Measurements from ENCODE around the gene PCOLCE2. TPM values are rescaled to one million over a fixed set of nuclear protein-coding genes. Genes with fewer than 3 reads are reported as not detected.

The PCOLCE2 gene
- total and polyA plus RNA-seq, 2 of the 8 experiments (the other 6 are each of a cell fraction or from before 2014, with no cell fraction given) = 11.1 to 12.6 TPM

DNA sequence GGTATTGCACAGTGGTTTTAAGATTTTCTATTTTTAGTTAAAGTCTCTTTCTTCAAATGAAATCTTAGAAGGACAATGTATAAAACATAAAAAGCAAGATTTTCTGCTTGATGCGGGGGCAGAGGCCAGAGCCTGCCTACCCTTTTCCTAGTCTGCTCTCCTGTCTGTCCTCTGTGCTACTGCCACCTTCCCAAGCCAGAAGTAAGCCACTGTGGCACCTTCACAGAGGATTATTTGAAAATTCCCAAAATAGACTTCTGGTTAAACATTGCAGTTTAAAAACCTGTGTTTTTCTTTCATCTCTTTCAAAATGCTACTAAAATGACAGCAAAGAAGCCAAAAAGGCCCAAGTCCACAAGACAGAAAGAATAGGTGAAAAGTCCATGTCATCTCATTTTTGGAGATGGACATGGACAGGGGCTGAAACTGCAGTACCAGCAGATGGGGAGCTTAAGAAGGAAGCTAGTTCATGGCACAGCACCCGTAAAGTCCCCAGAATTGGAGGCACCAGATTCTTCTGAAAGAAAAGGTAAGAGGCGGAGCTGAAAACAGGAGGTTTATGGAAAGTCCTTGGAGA is 37.6 kb upstream of the PCOLCE2 start:
- Histone ChIP-seq H3K56ac (replicated peaks; ENCODE audit: insufficient read length, low read depth, low read length) (no peak overlapping the region), H2BK20ac (ENCODE audit: low read length) (no peak overlapping the region), H3K9me3 (ENCODE audit: insufficient read depth in 2 of 2, low read depth in 1 of 2, low read length in 1 of 2) (no peaks in the 10 kb centered on the region), H3K9ac (replicated peaks in 1 of 4; ENCODE audit: extremely low read depth in 1 of 4, low read depth in 3 of 4, low read length in 3 of 4) (no peak overlapping the region), H3K36me3 (ENCODE audit: control insufficient read depth in 2 of 4, insufficient read depth in 4 of 4, low read length in 3 of 4) (no peaks in the 10 kb centered on the region), H2BK5ac (ENCODE audit: low read depth, low read length) (no peak overlapping the region), H2AFZ (ENCODE audit: low read length) (peak overlapping the region; percentile 57; the same call in 1 of the 2 replicates), H3K4me3 (ENCODE audit: extremely low read depth in 1 of 4, insufficient read depth in 2 of 4, low read depth in 3 of 4, low read length in 4 of 4) (no peak overlapping the region), H3K18ac (ENCODE audit: extremely low read depth, low read length) (no peak overlapping the region), H3K27me3 (replicated peaks in 1 of 4; ENCODE audit: control insufficient read depth in 3 of 4, extremely low read depth in 1 of 4, insufficient read depth in 3 of 4, low read length in 3 of 4) (no peaks in the 10 kb centered on the region), H3K27ac (ENCODE audit: low read depth, low read length) (no peak overlapping the region), H3K79me1 (ENCODE audit: low read depth, low read length) (no peaks in the 10 kb centered on the region), H3K23ac (ENCODE audit: insufficient read length) (no peak overlapping the region), H2BK15ac (ENCODE audit: low read length) (no peak overlapping the region), H4K5ac (ENCODE audit: insufficient read length, low read depth, low read length) (no peak overlapping the region), H2BK12ac (ENCODE audit: low read depth, low read length) (no peak overlapping the region), H4K8ac (ENCODE audit: extremely low read depth, insufficient read depth, low read length) (no peak overlapping the region), H4K91ac (replicated peaks; ENCODE audit: insufficient read length, low read length) (no peak overlapping the region), H3K4me1 (replicated peaks in 1 of 4; ENCODE audit: control insufficient read depth in 3 of 4, insufficient read depth in 4 of 4, low read length in 3 of 4) (no peaks in the 10 kb centered on the region), H3K14ac (ENCODE audit: insufficient read length) (no peak overlapping the region), H4K20me1 (replicated peaks in 1 of 2; ENCODE audit: control insufficient read depth in 1 of 2, insufficient read depth in 2 of 2, low read length in 2 of 2) (no peaks in the 10 kb centered on the region), H3K4ac (replicated peaks; ENCODE audit: insufficient read length, low read depth, low read length) (no peak overlapping the region), H2AK5ac (ENCODE audit: low read depth, low read length) (no peak overlapping the region), H3K4me2 (ENCODE audit: insufficient read depth in 1 of 2, low read depth in 2 of 2, low read length in 2 of 2) (no peak overlapping the region), H2BK120ac (replicated peaks; ENCODE audit: low read depth, low read length) (no peak overlapping the region), H3K23me2 (ENCODE audit: low read depth, low read length) (no peaks in the 10 kb centered on the region), H3K79me2 (ENCODE audit: control insufficient read depth in 1 of 2, insufficient read depth in 2 of 2, low read length in 2 of 2) (no peaks in the 10 kb centered on the region)
- no peak for DNase-seq (ENCODE audit: low read depth in 1 of 2, low spot score in 2 of 2)
- FAIRE-seq = no peak
- POLR2A ChIA-PET (ENCODE audit: partially characterized antibody) = interaction anchor here (1.7 kb wide), 1 partner anchor 8 kb away, joined by 5 read pairs; no protein-coding TSS in a partner anchor
- WGBS, 2 experiments (ENCODE audit: extremely low coverage in 1 of 2, insufficient coverage in 1 of 2, insufficient read length in 1 of 2, insufficient replicate concordance in 2 of 2, low coverage in 1 of 2, low lambda C conversion rate in 2 of 2, missing lambda C conversion rate in 1 of 2) = 93% methylated on average over 3 of the region's 3 CpGs; no CpG with 5 or more reads in 1 of the 2 experiments
- CTCF ChIA-PET (ENCODE audit: partially characterized antibody) = interaction anchor here (0.7 to 2.3 kb wide), 7 partner anchors 16 to 82 kb away, joined by 3 to 6 read pairs (median 3); no protein-coding TSS in a partner anchor
- TF ChIP-seq SRF (IDR thresholded peaks at IDR 0.05; ENCODE audit: low read depth, low read length) = no peak
- TF ChIP-seq POLR2A (IDR thresholded peaks at IDR 0.05; ENCODE audit: control extremely low read depth in 1 of 2, low read depth in 2 of 2, low read length in 2 of 2) = no peak
- no peak for TF ChIP-seq MAFK (IDR thresholded peaks at IDR 0.05; ENCODE audit: low read depth, low read length)
- no peak for TF ChIP-seq CREB1 (IDR thresholded peaks at IDR 0.05)
- TF ChIP-seq BCL11A (IDR thresholded peaks at IDR 0.05; ENCODE audit: low read depth in 2 of 2, low read length in 2 of 2) = no peak
- no peak for TF ChIP-seq EZH2 (IDR thresholded peaks at IDR 0.05; ENCODE audit: low read depth, low read length, severe bottlenecking)
- TF ChIP-seq, protein P1, sequence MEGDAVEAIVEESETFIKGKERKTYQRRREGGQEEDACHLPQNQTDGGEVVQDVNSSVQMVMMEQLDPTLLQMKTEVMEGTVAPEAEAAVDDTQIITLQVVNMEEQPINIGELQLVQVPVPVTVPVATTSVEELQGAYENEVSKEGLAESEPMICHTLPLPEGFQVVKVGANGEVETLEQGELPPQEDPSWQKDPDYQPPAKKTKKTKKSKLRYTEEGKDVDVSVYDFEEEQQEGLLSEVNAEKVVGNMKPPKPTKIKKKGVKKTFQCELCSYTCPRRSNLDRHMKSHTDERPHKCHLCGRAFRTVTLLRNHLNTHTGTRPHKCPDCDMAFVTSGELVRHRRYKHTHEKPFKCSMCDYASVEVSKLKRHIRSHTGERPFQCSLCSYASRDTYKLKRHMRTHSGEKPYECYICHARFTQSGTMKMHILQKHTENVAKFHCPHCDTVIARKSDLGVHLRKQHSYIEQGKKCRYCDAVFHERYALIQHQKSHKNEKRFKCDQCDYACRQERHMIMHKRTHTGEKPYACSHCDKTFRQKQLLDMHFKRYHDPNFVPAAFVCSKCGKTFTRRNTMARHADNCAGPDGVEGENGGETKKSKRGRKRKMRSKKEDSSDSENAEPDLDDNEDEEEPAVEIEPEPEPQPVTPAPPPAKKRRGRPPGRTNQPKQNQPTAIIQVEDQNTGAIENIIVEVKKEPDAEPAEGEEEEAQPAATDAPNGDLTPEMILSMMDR (IDR thresholded peaks at IDR 0.05; ENCODE audit: control extremely low read depth in 1 of 3, insufficient read depth in 1 of 3, low read depth in 1 of 3, low read length in 3 of 3) = no peak
- no peak for TF ChIP-seq JUND (IDR thresholded peaks at IDR 0.05; ENCODE audit: low read length)
- TF ChIP-seq CHD1 (IDR thresholded peaks at IDR 0.05; ENCODE audit: low read depth, low read length) = no peak
- no peak for TF ChIP-seq RAD21 (IDR thresholded peaks at IDR 0.05 in 1 of 2, conservative IDR thresholded peaks at IDR 0.05 in 1 of 2; ENCODE audit: low read depth in 2 of 2, low read length in 2 of 2)
- no peak for TF ChIP-seq KDM5A (IDR thresholded peaks at IDR 0.05; ENCODE audit: low read length)
- no peak for TF ChIP-seq SIX5 (IDR thresholded peaks at IDR 0.05; ENCODE audit: low read depth, low read length)

Data from H1 (cell line).